Right lobe of liver (tissue), 4 donors: ENCODE measurements around the gene MON1A.

ENCODE experiments used
- POLR2A ChIP-seq: fragments of 450-650 bp; IDR thresholded peaks from one replicate; pipeline ENCODE4 v1.6.1; 2017; ENCODE audit warnings: antibody characterized with exemption, mild to moderate bottlenecking
- TF ChIP-seq, protein P1 (sequence below), 4 donors: fragments of 200-600 bp in 3 of 4; fragments of 450-650 bp in 1 of 4; IDR thresholded peaks; one replicate each; pipeline versions ENCODE4 v1.5.1 to v1.8.0; 2016 to 2022; ENCODE audit warnings: antibody characterized with exemption in 4 of 4, mild to moderate bottlenecking in 2 of 4
- donor health status: DM: no; HTN: no; CAD: no.
- donor health status: DM: no; HTN: no; CAD: no.
- donor health status: DM: no; HTN: yes; CAD: no.

DNA sequence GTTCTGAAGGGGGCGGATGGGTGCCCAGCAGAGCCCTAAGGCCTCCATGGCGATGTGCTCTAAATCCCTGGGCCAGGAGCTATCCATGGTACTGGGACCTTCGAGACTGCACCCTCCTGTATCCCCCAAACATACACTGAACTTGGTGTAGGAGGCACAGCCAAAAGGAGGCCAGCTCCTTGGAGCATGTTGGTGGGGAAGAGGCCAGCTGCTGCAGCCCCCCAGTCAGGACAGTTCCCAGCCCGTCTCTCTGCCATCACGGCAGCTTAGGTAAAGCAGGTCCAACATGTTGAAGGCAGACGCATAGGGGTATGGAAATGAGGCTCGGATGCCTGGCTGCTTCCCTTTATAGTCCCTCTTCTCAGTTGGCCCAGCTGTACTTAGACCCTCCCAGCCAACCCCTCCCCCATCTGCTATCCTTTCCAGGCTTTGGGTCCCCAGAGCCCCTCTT lies 61.7 kb downstream of the MON1A start:
- TF ChIP-seq, protein P1, sequence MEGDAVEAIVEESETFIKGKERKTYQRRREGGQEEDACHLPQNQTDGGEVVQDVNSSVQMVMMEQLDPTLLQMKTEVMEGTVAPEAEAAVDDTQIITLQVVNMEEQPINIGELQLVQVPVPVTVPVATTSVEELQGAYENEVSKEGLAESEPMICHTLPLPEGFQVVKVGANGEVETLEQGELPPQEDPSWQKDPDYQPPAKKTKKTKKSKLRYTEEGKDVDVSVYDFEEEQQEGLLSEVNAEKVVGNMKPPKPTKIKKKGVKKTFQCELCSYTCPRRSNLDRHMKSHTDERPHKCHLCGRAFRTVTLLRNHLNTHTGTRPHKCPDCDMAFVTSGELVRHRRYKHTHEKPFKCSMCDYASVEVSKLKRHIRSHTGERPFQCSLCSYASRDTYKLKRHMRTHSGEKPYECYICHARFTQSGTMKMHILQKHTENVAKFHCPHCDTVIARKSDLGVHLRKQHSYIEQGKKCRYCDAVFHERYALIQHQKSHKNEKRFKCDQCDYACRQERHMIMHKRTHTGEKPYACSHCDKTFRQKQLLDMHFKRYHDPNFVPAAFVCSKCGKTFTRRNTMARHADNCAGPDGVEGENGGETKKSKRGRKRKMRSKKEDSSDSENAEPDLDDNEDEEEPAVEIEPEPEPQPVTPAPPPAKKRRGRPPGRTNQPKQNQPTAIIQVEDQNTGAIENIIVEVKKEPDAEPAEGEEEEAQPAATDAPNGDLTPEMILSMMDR (IDR thresholded peaks at IDR 0.05): no peak
- TF ChIP-seq POLR2A: no peak
